SKM-1 treated with dmso at 0.1 percent for 144 hours (cell line): Measurements from ENCODE around the gene ZNRF3.

Experiments used
- DNase-seq: peaks from one replicate; lab custom pipeline; 2025; ENCODE audit not compliant: unreplicated experiment; lab: John Stamatoyannopoulos, UW

Gene ZNRF3

DNA sequence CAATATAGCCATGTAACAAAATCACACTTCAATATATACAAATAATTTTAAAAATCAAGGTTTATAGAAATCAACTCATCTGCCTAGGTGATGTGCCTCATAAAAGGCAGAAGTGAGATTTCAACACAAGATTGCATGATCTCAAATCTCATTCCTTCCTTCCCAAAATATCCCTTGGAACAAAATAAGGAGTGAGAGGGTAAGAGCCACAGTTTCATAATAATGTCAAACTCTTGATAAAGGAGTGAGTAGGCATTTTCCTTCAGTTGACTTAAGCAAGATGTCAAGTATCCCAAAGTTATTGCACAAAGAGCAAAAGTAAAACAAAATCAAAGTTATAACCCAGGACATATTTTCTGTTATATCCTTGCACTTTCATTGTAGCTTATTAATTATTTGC is 97.0 kb downstream of the ZNRF3 start:
- DNase-seq: no peak

- no peak for DNase-seq
Measured at GRCh38 chr22:28981818-28982499, 98.6 kb downstream of the ZNRF3 start.

DNA sequence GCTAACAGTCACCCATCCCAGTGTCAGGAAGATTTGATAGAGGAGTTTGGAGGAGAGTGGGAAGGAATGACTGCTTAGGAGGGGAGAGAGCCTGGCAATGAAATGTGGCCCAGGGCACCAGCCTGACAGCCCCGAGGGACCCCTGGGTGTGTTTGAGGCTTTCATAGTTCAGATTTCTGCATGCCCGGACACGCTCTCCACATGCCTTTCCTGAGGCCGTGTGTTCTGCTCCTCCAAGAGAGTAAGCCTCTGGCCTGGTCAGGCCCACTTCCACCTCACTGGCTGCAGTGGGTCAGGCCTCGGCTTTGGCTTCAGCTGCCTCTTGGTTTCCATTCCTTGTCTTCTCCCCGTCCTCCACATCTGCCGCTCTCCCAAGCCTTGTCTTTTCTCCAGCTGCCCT is 99.8 kb downstream of the ZNRF3 start:
- DNase-seq: no peak

- no peak for DNase-seq
Measured at GRCh38 chr22:28983788-28984441, 100.5 kb downstream of the ZNRF3 start.

- DNase-seq: no peak
Measured at GRCh38 chr22:28984482-28985158, 101.2 kb downstream of the ZNRF3 start.

GRCh38 chr22:28985581-28986290 is 102.4 kb downstream of the ZNRF3 start:
- no peak for DNase-seq

GRCh38 chr22:28986366-28986765 is 103.0 kb downstream of the ZNRF3 start:
- no peak for DNase-seq

GRCh38 chr22:28988457-28988856 is 105.1 kb downstream of the ZNRF3 start:
- no peak for DNase-seq

GRCh38 chr22:28989035-28989464 is 105.7 kb downstream of the ZNRF3 start:
- no peak for DNase-seq

DNA sequence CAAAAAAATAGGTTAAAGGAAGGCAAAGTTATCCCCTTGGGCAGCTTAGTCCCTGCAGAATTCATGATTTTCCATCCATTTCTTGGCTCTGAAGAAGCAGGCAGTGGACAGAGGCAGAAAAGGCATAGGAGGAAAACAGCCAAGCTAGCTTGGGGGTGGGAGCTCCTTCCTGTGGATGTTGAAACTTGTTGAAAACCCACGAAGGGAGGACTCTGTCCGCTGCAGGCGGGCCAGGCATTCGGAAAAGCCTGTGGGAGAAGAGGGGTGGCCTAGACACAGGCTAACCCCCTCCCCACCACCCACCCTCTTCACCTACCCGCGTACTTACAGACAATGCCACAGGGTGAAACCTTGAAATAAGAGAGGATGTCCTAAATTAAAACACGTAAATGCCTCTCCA is 106.1 kb downstream of the ZNRF3 start:
- no peak for DNase-seq

DNA sequence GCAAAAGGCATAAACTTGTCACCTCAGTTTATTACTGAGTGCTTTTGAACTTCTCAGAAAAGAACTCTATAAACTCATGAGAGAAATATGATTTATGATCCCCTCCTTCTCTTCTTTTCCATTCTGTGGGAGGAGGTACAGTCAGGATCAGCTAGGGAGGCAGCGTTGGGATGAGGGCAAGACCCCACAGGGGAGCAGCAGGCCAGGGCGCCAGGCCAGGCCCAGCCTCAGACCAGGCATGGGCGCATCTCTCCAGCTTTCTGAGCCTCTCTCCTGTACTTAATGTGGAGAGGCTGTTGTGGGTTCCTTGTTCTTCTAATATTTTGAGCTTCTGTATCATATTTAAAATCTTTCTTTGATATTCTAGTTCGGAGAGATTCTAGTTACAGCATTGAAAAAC is 106.5 kb downstream of the ZNRF3 start:
- no peak for DNase-seq

GRCh38 chr22:28992565-28993356 is 109.4 kb downstream of the ZNRF3 start:
- DNase-seq: no peak

- DNase-seq: no peak
Measured at GRCh38 chr22:28994522-28994921, 111.2 kb downstream of the ZNRF3 start.

DNA sequence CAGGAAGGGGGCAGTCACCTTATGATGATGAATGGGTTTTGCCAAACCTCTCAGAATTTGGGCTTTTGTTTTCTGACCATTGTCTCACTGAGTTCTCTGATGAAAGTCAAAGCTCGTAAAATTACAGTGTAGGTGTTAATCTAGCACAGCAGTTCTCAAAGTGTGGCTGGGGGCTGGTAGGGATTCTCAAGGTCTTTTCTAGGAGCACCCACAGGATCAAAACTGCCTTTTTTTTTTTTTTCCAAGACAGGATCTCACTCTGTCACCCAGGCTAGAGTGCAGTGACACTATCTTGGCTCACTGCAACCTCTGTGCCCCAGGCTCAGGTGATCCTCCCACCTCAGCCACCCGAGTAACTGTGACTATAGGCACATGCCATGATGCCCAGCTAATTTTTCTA is 112.2 kb downstream of the ZNRF3 start:
- no peak for DNase-seq

DNA sequence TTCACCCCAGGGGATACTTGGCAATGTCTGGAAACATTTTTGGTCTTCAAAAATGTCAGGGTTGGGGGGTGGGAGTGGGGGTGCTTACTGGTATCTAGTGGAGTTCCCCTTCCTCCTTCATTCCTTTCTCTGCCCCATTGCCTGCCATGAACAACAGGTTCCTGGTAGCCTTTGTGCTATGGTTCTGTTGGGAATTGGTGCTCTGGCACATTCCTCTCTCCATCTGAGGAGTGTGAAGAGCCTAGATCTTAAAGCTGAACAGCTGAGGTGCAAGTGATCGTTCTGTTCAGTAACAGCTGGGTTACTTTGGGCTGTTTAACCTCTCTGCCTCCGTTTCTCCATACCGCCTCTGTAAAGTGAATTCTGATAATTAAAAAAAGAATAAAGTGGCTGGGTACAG is 114.0 kb downstream of the ZNRF3 start:
- DNase-seq: no peak

DNA sequence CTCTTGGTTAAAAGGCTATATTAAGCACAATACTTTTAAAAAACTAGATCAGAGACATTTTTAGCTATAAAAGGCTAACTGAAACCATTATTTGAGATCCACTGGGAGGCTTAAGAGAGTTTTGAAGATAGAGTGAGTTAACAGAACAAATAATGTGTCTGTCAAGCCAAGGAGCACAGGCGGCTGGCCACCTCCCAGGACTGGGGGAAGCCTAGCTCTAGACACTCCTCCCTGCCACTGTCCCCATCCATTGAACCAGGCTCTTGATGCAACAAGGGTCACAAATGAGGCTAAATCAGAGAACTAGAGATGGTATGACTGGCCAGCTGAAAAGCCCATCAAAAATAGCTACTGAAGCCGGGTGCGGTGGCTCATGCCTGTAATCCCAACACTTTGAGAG is 115.3 kb downstream of the ZNRF3 start:
- no peak for DNase-seq

DNA sequence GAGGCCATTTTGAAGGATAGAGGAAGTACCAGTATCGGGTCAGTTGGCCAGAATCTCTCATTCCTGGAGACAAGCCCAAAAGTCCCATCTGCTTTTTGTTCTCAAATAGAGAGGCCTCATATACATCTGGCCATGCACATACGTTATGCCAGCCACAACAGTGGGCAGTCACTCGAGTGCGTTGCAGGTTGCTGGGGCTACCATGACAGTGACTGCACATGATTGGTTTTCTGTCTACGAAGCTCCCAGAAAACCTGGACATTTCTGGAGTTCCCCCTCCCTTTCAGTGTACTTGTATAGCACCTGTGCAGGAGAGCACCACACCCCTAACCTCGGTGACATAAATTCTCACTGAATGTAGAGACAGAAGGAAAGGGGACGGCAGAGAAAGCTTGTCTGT is 116.1 kb downstream of the ZNRF3 start:
- no peak for DNase-seq

DNA sequence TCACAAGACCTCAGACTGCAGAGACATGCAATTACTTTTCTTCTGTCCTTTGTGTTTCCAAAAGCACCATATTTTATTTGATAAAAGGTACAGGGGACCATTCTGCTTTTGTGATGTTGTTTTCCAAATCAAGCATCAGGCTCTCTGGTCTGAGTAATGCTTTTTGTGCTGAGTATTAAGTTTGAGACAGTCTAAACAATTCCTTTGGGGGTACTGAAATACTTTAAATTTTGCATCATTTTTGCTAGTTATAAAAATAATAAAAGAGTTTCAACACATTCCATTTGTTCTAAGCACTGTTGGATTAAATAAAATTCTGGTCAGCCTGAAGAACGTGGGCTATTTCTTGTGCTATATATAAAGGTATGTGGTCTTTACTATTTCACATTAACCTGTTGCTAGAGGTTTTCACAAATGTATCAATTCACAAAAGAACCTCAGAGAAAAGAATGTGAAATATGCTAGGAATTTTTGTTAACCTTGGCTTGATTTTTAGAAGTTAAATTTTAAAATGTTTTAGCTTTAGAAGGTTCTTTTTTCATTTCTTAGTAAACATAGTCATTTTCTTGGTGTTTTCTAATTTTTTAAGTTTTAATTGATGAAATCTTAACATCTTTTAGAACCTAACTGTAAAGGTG is 116.7 kb downstream of the ZNRF3 start:
- no peak for DNase-seq

DNA sequence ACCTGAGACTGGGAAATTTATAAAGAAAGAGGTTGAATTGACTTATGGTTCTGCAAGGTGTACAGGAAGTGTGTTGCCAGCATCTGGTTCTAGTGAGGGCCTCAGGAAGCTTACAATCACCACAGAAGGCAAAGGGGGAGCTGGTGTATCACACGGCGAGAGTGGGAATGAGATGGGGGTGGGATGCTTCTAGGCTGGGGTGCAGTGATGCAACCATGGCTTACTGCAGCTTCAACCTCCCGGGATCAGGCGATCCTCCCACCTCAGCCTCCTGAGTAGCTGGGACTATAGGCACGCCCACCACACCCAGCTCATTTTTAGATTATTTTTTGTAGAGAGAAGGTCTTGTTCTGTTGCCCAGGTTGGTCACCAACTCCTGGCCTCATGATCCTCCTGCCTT is 117.3 kb downstream of the ZNRF3 start:
- DNase-seq: no peak

GRCh38 chr22:29002603-29003002 is 119.2 kb downstream of the ZNRF3 start:
- DNase-seq: no peak
